NT2/D1 (cell line): ENCODE data around the gene TBATA.

ENCODE experiments used
- SUZ12 ChIP-seq: IDR thresholded peaks from 2 replicates; pipeline ENCODE4 v1.6.1; 2011; ENCODE audit not compliant: insufficient read length, insufficient read depth; ENCODE audit errors: extremely low read depth
- YY1 ChIP-seq: IDR thresholded peaks from 2 replicates; pipeline ENCODE4 v1.6.1; 2011; ENCODE audit not compliant: insufficient read length, insufficient read depth
- ZNF274 ChIP-seq: IDR thresholded peaks from 2 replicates; pipeline ENCODE4 v1.6.1; 2011; ENCODE audit warnings: mild to moderate bottlenecking, low read depth, low read length

DNA sequence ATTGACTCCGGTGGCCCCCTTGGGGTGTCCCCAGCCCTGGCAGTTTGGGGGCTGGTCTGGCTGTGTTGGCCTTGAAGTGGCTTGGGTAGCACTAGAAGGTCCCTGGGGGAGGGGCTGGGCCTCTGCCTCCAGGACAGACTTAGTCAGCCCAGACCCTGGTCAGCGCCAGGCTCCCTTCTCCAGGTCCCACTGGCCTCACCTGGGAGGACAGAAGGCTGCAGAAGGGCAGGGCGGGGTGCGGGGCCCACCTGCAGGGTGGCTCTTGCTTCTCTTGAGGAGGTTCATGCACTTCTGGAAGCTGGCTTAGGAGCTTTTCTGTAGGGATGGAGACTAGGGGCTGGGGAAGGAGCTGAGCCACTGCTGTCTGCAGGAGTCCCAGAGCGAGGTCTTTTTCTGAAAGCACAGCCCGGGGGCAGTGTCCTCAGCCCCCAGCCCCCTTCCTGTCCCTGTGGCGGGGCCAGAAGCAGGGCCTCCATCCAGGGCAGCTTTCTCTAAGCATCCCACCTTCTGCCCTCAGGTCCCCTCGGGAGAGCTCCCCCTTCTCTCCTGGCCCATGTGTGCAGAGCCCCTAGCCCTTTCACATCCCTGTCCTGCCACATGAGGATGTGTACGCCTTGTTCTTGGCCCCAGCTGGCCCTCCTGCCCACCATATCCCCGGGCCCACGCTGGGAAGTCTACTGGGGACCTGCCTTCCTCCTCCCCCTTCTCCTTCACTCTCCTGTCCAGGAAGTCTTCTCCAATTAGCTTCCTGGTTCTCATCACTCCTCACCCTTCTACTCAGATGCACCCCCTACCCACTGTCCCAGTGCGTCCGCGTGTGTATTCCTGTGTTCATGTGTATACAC, 11.0 kb downstream of the TBATA start:
- TF ChIP-seq YY1 = no peak
- no peak for TF ChIP-seq ZNF274
- TF ChIP-seq SUZ12 = no peak
